Fibroblast of pulmonary artery (primary cell): ENCODE data around the gene MON2.

Experiments
- DNase-seq: peaks from one replicate; pipeline ENCODE4 v3.0.0-alpha.2; 2010; ENCODE audit warnings: low read depth
- H3K4me3 ChIP-seq: replicated peaks from 2 replicates; pipeline ENCODE4 v1.5.1; 2011; ENCODE audit warnings: low read depth, mild to moderate bottlenecking, control low read depth, low read length, moderate library complexity
- TF ChIP-seq, protein P1 (sequence below): IDR thresholded peaks from 2 replicates; pipeline ENCODE4 v1.5.1; 2011; ENCODE audit warnings: mild to moderate bottlenecking, control low read depth, low read length, inconsistent platforms; ENCODE audit errors: missing control alignments

Gene MON2

DNA sequence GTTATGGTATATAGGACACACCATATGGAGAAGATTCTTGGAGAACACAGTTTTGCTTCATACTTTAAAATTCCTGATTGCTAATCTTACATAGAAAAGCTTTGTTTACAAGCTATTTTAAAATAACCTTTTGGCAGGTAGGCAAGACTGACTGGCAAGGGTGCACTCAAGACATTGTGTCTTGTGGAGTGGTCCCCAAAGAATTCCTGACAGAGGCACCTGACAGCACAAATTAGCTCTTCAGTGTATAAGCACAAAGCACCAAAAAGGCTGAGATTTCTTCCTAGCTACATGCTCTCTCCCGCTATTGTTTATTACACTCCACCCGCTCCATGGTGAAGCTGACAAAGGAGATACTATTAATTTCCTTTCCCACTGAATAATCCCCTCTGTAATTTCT, 139.4 kb downstream of the MON2 start:
- H3K4me3 ChIP-seq: peak overlapping the region; percentile 87
- no peak for DNase-seq
- TF ChIP-seq, protein P1, sequence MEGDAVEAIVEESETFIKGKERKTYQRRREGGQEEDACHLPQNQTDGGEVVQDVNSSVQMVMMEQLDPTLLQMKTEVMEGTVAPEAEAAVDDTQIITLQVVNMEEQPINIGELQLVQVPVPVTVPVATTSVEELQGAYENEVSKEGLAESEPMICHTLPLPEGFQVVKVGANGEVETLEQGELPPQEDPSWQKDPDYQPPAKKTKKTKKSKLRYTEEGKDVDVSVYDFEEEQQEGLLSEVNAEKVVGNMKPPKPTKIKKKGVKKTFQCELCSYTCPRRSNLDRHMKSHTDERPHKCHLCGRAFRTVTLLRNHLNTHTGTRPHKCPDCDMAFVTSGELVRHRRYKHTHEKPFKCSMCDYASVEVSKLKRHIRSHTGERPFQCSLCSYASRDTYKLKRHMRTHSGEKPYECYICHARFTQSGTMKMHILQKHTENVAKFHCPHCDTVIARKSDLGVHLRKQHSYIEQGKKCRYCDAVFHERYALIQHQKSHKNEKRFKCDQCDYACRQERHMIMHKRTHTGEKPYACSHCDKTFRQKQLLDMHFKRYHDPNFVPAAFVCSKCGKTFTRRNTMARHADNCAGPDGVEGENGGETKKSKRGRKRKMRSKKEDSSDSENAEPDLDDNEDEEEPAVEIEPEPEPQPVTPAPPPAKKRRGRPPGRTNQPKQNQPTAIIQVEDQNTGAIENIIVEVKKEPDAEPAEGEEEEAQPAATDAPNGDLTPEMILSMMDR: no peak

DNA sequence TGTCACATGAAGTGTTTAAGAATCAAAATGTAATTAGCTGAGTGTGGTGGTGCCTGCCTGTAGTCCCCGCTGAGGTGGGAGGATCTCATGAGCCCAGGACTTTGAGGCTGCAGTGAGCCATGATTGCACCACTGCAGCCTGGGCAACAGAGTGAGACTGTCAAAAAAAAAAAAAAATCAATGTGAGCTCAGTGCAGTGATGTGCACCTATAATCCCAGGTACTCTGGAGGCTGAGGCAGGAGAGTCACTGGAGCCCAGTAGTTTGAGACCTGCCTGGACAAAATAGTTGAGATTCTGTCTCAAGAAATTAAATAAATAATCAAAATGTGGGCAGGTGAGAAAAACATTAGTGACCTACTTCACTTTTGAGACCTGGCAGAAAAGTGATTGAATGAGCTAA, 140.0 kb downstream of the MON2 start:
- TF ChIP-seq, protein P1: no peak
- no peak for DNase-seq

DNA sequence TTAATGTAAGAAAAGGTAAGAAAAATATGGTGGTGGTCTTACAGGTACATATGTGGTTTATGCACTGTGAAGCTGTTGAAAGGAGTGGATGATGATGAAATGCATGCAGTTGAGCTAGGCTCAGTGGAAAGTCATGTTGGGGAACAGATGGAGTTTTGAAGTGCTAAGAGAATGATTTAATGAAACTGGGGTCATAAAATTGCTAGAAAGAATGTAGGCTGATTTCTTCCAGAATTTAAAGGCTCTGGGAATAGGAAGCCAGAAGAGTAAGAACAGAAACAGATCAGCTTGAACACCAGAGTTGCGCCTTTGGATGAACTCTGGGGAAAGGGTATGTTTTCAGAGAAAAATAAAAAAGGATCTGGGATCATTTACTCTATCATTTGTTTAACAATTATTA, 146.5 kb downstream of the MON2 start:
- H3K4me3 ChIP-seq: no peak overlapping the region
- no peak for DNase-seq
- TF ChIP-seq, protein P1: no peak

More for the DNA sequence above, 140.0 kb downstream of the MON2 start:
- no peak overlapping the region for H3K4me3 ChIP-seq

DNA sequence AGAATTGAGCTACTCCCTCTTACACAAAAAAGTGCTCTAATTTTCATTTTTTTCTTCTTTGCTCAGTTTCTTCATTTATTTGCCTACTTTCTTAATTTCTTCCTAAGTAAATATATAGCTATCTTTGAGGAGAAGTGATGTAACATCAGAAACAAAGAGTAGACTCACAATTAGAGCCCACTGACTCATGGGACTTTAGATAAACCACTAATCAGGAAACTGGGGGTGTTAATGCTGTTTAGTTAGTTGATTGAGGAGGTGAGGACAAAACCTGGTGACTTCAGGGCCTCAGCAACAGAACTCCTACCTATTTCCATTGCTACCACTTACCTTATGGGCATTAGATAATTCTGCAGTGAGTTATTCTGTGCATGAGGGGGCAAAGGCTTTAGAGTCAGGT, 151.7 kb downstream of the MON2 start:
- TF ChIP-seq, protein P1: no peak
- H3K4me3 ChIP-seq: no peak overlapping the region
- DNase-seq: no peak

DNA sequence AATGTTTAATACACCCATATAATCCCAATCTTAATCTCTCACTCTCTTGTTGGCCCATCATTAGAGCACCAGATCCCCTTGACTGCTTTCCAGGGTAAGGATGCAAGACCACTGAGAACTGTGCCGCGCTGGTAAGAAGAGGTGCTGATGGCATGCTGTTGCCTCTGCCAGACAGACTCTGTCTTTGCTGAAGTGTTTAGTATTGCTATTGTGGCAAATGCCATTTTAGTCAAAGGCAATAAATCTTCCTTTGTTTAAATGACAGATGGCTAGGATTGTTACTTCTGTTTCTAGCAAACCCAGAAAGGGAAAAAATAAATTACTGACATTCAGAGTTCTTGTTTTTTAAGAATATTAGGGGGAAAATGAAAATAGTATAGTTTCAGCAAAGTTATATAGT, 152.3 kb downstream of the MON2 start:
- DNase-seq: no peak
- TF ChIP-seq, protein P1: no peak
- no peak overlapping the region for H3K4me3 ChIP-seq

DNA sequence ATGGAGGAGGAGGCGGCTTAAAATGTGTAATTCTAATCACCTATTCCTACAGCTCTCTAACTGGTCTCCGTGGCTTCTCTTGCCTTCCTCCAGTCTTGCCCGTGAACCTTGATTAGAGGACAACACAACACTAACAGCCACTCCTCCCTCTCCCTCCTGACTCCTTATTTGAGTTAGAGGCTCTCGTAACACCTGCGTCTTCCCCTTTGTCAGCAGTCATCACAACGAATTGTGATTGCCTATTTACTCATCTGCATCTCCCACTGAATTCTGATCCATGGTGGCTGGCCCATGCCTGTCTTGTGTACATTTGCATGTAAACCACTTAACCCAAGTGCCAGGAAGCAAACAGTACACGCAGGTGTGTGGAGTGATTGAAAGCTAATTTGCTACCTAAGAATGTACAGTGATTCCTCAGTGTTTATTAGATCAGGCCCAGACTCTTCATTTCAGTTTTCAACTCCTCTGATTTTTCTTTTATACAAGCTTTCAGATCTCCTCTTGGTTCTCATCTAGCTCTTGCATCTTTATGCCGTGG, 154.5 kb downstream of the MON2 start:
- DNase-seq: no peak

DNA sequence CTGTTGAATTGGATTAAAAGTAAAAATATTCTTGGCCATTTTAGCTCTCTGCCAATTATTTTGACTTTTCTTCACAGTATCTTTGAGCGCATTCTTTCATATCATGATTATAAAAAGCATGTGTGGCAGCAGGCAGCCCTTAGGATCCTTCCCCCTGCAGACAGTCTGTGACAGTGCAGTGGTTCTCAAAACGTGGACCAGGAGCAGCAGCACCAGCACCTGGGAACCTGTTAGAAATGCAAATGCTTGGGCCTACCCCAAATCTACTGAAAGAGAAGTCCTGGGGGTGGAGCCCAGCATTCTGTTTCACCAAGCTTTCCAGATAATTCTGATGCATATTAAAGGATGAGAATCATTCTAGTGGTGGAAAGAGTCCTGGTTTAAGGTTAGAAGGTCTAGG, 155.6 kb downstream of the MON2 start:
- H3K4me3 ChIP-seq: no peak overlapping the region
- DNase-seq: no peak
- TF ChIP-seq, protein P1: no peak

More for the DNA sequence above, 154.5 kb downstream of the MON2 start:
- TF ChIP-seq, protein P1: no peak
- H3K4me3 ChIP-seq: no peak overlapping the region
